K562 (cell line): ENCODE results near the gene OR52W1.

Experiments
- CREB1 ChIP-seq, 2 experiments: sonication (generic) in 1 of 2; formaldehyde crosslinking in 1 of 2; IDR thresholded peaks; 2 replicates each; pipeline versions ENCODE4 v1.6.1 to v1.8.0; 2012 to 2022; ENCODE audit warnings: inconsistent platforms in 1 of 2, mild to moderate bottlenecking in 1 of 2, missing genetic modification reagents in 1 of 2, moderate library complexity in 1 of 2
- DMBX1 ChIP-seq: fragments of 250-450 bp; sonication (Bioruptor Pico); IDR thresholded peaks from 2 replicates; pipeline ENCODE4 v1.8.0; 2022; ENCODE audit warnings: inconsistent platforms, mild to moderate bottlenecking, moderate library complexity, borderline replicate concordance
- FOXJ3 ChIP-seq: sonication (generic); formaldehyde crosslinking; IDR thresholded peaks from 2 replicates; pipeline ENCODE4 v1.4.0; 2020; ENCODE audit warnings: mild to moderate bottlenecking, missing genetic modification reagents
- NR2C1 ChIP-seq, 2 experiments: fragments of 450-650 bp; IDR thresholded peaks; 2 replicates each; pipeline ENCODE4 v1.6.1; 2017; ENCODE audit warnings: mild to moderate bottlenecking in 2 of 2, antibody characterized with exemption in 1 of 2, inconsistent platforms in 1 of 2, missing compliant biosample characterization in 1 of 2, missing genetic modification characterization in 1 of 2
- PHF8 ChIP-seq: fragments of 200-600 bp; sonication (generic); IDR thresholded peaks from 2 replicates; pipeline ENCODE4 v1.6.1; 2012; ENCODE audit warnings: mixed run types, mild to moderate bottlenecking, inconsistent platforms, low read length, moderate library complexity, borderline replicate concordance
- PHTF2 ChIP-seq: fragments of 250-450 bp; sonication (Bioruptor Pico); IDR thresholded peaks from 2 replicates; pipeline ENCODE4 v1.5.0; 2021; ENCODE audit warnings: mild to moderate bottlenecking
- RERE ChIP-seq: sonication (generic); formaldehyde crosslinking; IDR thresholded peaks from 2 replicates; pipeline ENCODE4 v1.8.0; 2023; ENCODE audit warnings: missing genetic modification reagents, mild to moderate bottlenecking, borderline replicate concordance
- TAF1 ChIP-seq: IDR thresholded peaks from 2 replicates; pipeline ENCODE4 v1.6.1; 2011; ENCODE audit warnings: mild to moderate bottlenecking, low read length, moderate library complexity; ENCODE audit not compliant: insufficient read depth, control insufficient read depth, severe bottlenecking; ENCODE audit errors: extremely low read depth
- ZBTB43 ChIP-seq: sonication (generic); formaldehyde crosslinking; IDR thresholded peaks from 2 replicates; pipeline ENCODE4 v1.8.0; 2023; ENCODE audit warnings: mild to moderate bottlenecking, missing genetic modification reagents
- ZNF124 ChIP-seq: sonication (generic); formaldehyde crosslinking; IDR thresholded peaks from 2 replicates; pipeline ENCODE4 v1.8.1; 2022; ENCODE audit warnings: missing genetic modification reagents
- TF ChIP-seq, protein P1 (sequence below): sonication (generic); formaldehyde crosslinking; IDR thresholded peaks from 2 replicates; pipeline ENCODE4 v1.8.0; 2022; ENCODE audit warnings: mild to moderate bottlenecking, missing genetic modification reagents

- TF ChIP-seq FOXJ3 (no peak), PHF8 (no peak), TAF1 (no peak), DMBX1 (CRISPR knock-in tag) (no peak), RERE (CRISPR knock-in tag) (no peak), ZBTB43 (no peak), ZNF124 (CRISPR knock-in tag) (no peak), PHTF2 (CRISPR knock-in tag) (no peak), CREB1 (IDR thresholded peaks at IDR 0.05) (no peak), CREB1 (CRISPR knock-in tag; IDR thresholded peaks at IDR 0.05) (no peak), NR2C1 (IDR thresholded peaks at IDR 0.05) (no peak), NR2C1 (tag; IDR thresholded peaks at IDR 0.05) (no peak)
- TF ChIP-seq, protein P1, sequence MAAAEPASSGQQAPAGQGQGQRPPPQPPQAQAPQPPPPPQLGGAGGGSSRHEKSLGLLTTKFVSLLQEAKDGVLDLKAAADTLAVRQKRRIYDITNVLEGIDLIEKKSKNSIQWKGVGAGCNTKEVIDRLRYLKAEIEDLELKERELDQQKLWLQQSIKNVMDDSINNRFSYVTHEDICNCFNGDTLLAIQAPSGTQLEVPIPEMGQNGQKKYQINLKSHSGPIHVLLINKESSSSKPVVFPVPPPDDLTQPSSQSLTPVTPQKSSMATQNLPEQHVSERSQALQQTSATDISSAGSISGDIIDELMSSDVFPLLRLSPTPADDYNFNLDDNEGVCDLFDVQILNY, result no peak
These were observed 39.9 kb downstream of the OR52W1 start, which contains the start of gene CNGA4 for GRCh38 chr11:6238902-6239301.
